HepG2 (cell line): Measurements from ENCODE around the gene DHX16. TPM values are rescaled to one million over a fixed set of nuclear protein-coding genes. Genes with fewer than 3 reads are reported as not detected.
A peak's percentile ranks its signal among the peaks of the same experiment; 100 is the strongest.

Experiments used
- ATAC-seq: fragments of 200-7000 bp; cut with Tn5 transposase; 3 replicates; pipeline ENCODE4 v1.9.1; 2020; ENCODE audit warnings: mild to moderate bottlenecking, moderate library complexity
- BruUV-seq: library from RNA; stranded (reverse); fragments of 400-500 nt; replicated peaks from 2 replicates; lab custom pipeline; 2021; lab: Mats Ljungman, UMichigan
- CTCF ChIA-PET: fragments of 300-600 bp; formaldehyde crosslinking; extraction: SDS; loops from one replicate; lab custom pipeline; 2021; ENCODE audit warnings: low total read pairs, inconsistent platforms, low intra/inter-chr PET ratio; lab: Yijun Ruan, JAX
- POLR2A ChIA-PET: fragments of 350-600 bp; sonication (Branson Sonifier 250); formaldehyde crosslinking; loops from one replicate; lab custom pipeline; 2020; ENCODE audit warnings: antibody characterized with exemption, inconsistent platforms; lab: Yijun Ruan, JAX
- DNase-seq: peaks from one replicate; pipeline ENCODE4 v3.0.0-alpha.2; 2015; ENCODE audit warnings: low spot score
- FAIRE-seq: peaks from 3 replicates; lab custom pipeline; 2011; peaks lifted over from hg19 to GRCh38; lab: Jason Lieb, UNC
- H2AFZ ChIP-seq: one replicate; pipeline ENCODE4 v1.6.1; 2011; ENCODE audit warnings: low read length, inconsistent platforms
- H3K27ac ChIP-seq: fragments of 300-600 bp; 3 replicates; pipeline ENCODE4 v1.8.0; 2011; ENCODE audit warnings: mixed run types, mild to moderate bottlenecking, mixed read lengths, low read length, inconsistent platforms; ENCODE audit not compliant: insufficient read depth; ENCODE audit errors: extremely low read length
- H3K27me3 ChIP-seq, 2 experiments: fragments of 200-600 bp in 1 of 2; 2 replicates in 1 of 2; 3 replicates in 1 of 2; pipeline versions ENCODE4 v1.6.0 to v1.8.0; 2011; ENCODE audit warnings: low read length in 2 of 2, mild to moderate bottlenecking in 2 of 2, moderate library complexity in 2 of 2, inconsistent platforms in 1 of 2; ENCODE audit not compliant: insufficient read depth in 2 of 2, control insufficient read depth in 1 of 2
- H3K36me3 ChIP-seq, 2 experiments: fragments of 200-600 bp in 1 of 2; replicated peaks in 1 of 2; 2 replicates in 1 of 2; 3 replicates in 1 of 2; pipeline versions ENCODE4 v1.5.1 to v1.8.0; 2011; ENCODE audit warnings: low read length in 2 of 2, inconsistent platforms in 1 of 2; ENCODE audit not compliant: insufficient read depth in 2 of 2, control insufficient read depth in 1 of 2
- H3K4me1 ChIP-seq: 2 replicates; pipeline ENCODE4 v1.5.1; 2012; ENCODE audit warnings: low read length, inconsistent platforms; ENCODE audit not compliant: insufficient read depth
- H3K4me2 ChIP-seq: 2 replicates; pipeline ENCODE4 v1.6.0; 2011; ENCODE audit warnings: low read depth, low read length, inconsistent platforms
- H3K4me3 ChIP-seq, 3 experiments: fragments of 200-600 bp in 1 of 3; sonication (generic), shearing (Covaris generic) in 1 of 3; replicated peaks in 1 of 3; 2 replicates each; pipeline ENCODE4 v1.5.1; 2011 to 2016; ENCODE audit warnings: low read length in 3 of 3, inconsistent platforms in 2 of 3, low read depth in 2 of 3, mild to moderate bottlenecking in 2 of 3, control low read depth in 1 of 3, mixed read lengths in 1 of 3; ENCODE audit not compliant: insufficient read depth in 1 of 3
- H3K79me2 ChIP-seq: one replicate; pipeline ENCODE4 v1.6.1; 2011; ENCODE audit warnings: low read length, inconsistent platforms; ENCODE audit not compliant: insufficient read depth
- H3K9ac ChIP-seq: 2 replicates; pipeline ENCODE4 v1.6.0; 2011; ENCODE audit warnings: mild to moderate bottlenecking, low read depth, low read length, inconsistent platforms; ENCODE audit not compliant: insufficient read depth
- H3K9me3 ChIP-seq: 2 replicates; pipeline ENCODE4 v1.5.1; 2012; ENCODE audit warnings: mild to moderate bottlenecking, low read length
- H4K20me1 ChIP-seq: 2 replicates; pipeline ENCODE4 v1.6.0; 2011; ENCODE audit warnings: inconsistent platforms, mild to moderate bottlenecking, low read length, moderate library complexity; ENCODE audit not compliant: insufficient read depth
- DPF2 ChIP-seq: sonication (generic); formaldehyde crosslinking; IDR thresholded peaks from 2 replicates; pipeline ENCODE4 v1.4.0; 2020; ENCODE audit warnings: mild to moderate bottlenecking, low read depth, missing genetic modification reagents, borderline replicate concordance
- ETV6 ChIP-seq: sonication (generic); formaldehyde crosslinking; conservative IDR thresholded peaks from 2 replicates; pipeline ENCODE4 v1.4.0; 2020; ENCODE audit warnings: missing genetic modification reagents
- MIXL1 ChIP-seq: IDR thresholded peaks from 2 replicates; pipeline ENCODE4 v1.6.1; 2016
- NR2F1 ChIP-seq, 2 experiments: fragments of 450-650 bp in 1 of 2; formaldehyde crosslinking in 1 of 2; IDR thresholded peaks; 2 replicates each; pipeline versions ENCODE4 v1.5.0 to v1.6.1; 2016 to 2020; ENCODE audit warnings: mild to moderate bottlenecking in 1 of 2, missing compliant biosample characterization in 1 of 2, missing genetic modification reagents in 1 of 2, moderate library complexity in 1 of 2
- POLR2G ChIP-seq: fragments of 200-400 bp; formaldehyde crosslinking; IDR thresholded peaks from 2 replicates; pipeline ENCODE4 v1.6.1; 2018; ENCODE audit warnings: mild to moderate bottlenecking, low read depth, low read length, moderate library complexity
- RXRB ChIP-seq: IDR thresholded peaks from 2 replicates; pipeline ENCODE4 v1.6.1; 2016; ENCODE audit warnings: borderline replicate concordance, missing genetic modification reagents, missing compliant biosample characterization
- TOPORS ChIP-seq: sonication (generic); formaldehyde crosslinking; IDR thresholded peaks from 2 replicates; pipeline ENCODE4 v1.8.0; 2023; ENCODE audit warnings: mild to moderate bottlenecking, missing genetic modification reagents
- ZKSCAN1 ChIP-seq: fragments of 150-350 bp; IDR thresholded peaks from 2 replicates; pipeline ENCODE4 v1.6.1; 2014; ENCODE audit warnings: low read length
- ZNF121 ChIP-seq: sonication (generic); formaldehyde crosslinking; IDR thresholded peaks from 2 replicates; pipeline ENCODE4 v1.5.0; 2020; ENCODE audit warnings: mild to moderate bottlenecking, missing genetic modification reagents
- ZNF253 ChIP-seq: sonication (generic); formaldehyde crosslinking; IDR thresholded peaks from 2 replicates; pipeline ENCODE4 v1.8.0; 2022; ENCODE audit warnings: mild to moderate bottlenecking, missing genetic modification reagents, borderline replicate concordance
- ZNF275 ChIP-seq: sonication (generic); formaldehyde crosslinking; IDR thresholded peaks from 2 replicates; pipeline ENCODE4 v1.8.0; 2022; ENCODE audit warnings: missing genetic modification reagents, mild to moderate bottlenecking, inconsistent platforms, borderline replicate concordance
- ZNF567 ChIP-seq: sonication (generic); formaldehyde crosslinking; IDR thresholded peaks from 2 replicates; pipeline ENCODE4 v1.8.1; 2023; ENCODE audit warnings: mild to moderate bottlenecking, missing genetic modification reagents, borderline replicate concordance
- ZNF605 ChIP-seq: sonication (generic); formaldehyde crosslinking; IDR thresholded peaks from 2 replicates; pipeline ENCODE4 v1.8.0; 2022; ENCODE audit warnings: mild to moderate bottlenecking, missing genetic modification reagents
- ZNF772 ChIP-seq: sonication (generic); formaldehyde crosslinking; IDR thresholded peaks from 2 replicates; pipeline ENCODE4 v1.5.0; 2020; ENCODE audit warnings: mild to moderate bottlenecking, missing genetic modification reagents
- ZNF776 ChIP-seq: sonication (generic); formaldehyde crosslinking; IDR thresholded peaks from 2 replicates; pipeline ENCODE4 v1.4.0; 2020; ENCODE audit warnings: mild to moderate bottlenecking, missing genetic modification reagents
- ZSCAN30 ChIP-seq: sonication (generic); formaldehyde crosslinking; IDR thresholded peaks from 2 replicates; pipeline ENCODE4 v1.5.0; 2020; ENCODE audit warnings: mild to moderate bottlenecking, missing genetic modification reagents
- whole genome bisulfite sequencing: methylation state at CpG from one replicate; pipeline ENCODE4 v1.1.6; 2017; ENCODE audit warnings: low lambda C conversion rate; 5-methylcytosine and 5-hydroxymethylcytosine counted together
- in situ Hi-C: cut with HindIII; loops from 2 replicates; pipeline ENCODE4 v1.10.0; 2017; ENCODE audit warnings: low pct_unique_long_range_greater_than_20kb; ENCODE audit not compliant: extremely low pct_ligation_motif_present
- intact Hi-C: fragments of 100-400 bp; cut with micrococcal nuclease; formaldehyde crosslinking; loops from one replicate; pipeline ENCODE4 v1.10.0; 2022; ENCODE audit not compliant: unreplicated experiment
- polyA plus RNA-seq, 8 experiments: library from polyadenylated mRNA; depleted of rRNA in 3 of 8; stranded (reverse) in 7 of 8; unstranded in 1 of 8; fragments of >200 nt; fragmentation: Illumina TruSeq in 4 of 8; extraction: Trizol in 4 of 8; gene quantifications; 2 replicates each; pipeline versions ENCODE4 v1.2.1 to v1.2.3, GENCODE V29; 2011 to 2016; ENCODE audit warnings: low read depth in 4 of 8, missing spikeins in 1 of 8, mixed read lengths in 1 of 8; ENCODE audit not compliant: insufficient read depth in 1 of 8
- total RNA-seq, 5 experiments: library from RNA; depleted of rRNA; stranded (reverse); fragments of >200 nt; fragmentation: Illumina TruSeq; extraction: Trizol; gene quantifications; 2 replicates each; pipeline ENCODE4 v1.2.3, GENCODE V29; 2016; ENCODE audit warnings: low read depth in 1 of 5

DHX16 gene
- total and polyA plus RNA-seq, 2 of the 13 experiments (the other 11 are each of a cell fraction or from before 2014, with no cell fraction given), result 57.0 to 58.5 TPM

DNA sequence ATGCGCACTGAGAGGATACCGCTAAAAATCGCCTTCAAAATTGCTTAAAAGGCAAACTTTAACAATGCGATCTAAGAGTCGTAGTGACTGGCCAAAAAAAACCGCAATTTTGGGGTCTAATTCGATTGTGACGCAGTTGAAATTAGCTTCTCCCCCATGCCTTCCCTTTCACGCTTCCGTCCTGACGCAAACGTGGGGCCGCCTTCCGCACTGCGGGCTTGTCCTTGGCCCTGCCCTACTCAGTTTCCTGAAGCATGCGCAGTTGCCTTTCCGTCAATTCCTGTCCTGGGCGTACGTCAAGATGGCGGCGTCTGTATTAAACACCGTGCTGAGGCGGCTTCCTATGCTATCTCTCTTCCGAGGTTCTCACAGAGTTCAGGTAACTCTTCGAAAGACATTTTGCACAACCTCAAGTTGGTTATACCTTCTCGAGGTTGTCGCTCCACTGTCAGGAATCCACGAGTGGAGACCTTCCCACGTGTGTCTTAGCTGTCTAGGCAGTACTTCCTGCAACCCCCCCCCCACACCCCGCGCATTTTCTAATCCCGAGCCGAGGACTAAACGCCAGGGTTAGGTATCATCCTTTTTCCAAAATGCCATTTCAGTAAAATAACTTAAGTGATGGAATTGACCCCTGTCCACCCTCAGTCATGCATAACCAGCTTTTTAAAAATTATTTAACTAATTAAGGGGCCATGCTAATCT lies 55.1 kb downstream of the DHX16 start, which contains the start of gene MRPS18B:
Gene MRPS18B, plus strand, starts transcription at position 276 of the 705 bp plus-strand sequence. Its CDS starts 26 bp downstream, at position 302.
- peak; percentile 98 for DNase-seq
- POLR2A ChIA-PET, result interaction anchor here (0.7 to 2.6 kb wide), 32 partner anchors 9 to 290 kb away, joined by 3 to 36 read pairs (median 6); partner anchors contain the start of genes ABCF1, ATAT1, C6orf136 and DDR1
- Histone ChIP-seq H3K9ac (peak within 1 kb of the TSS; percentile 100), H3K79me2 (peaks cover 44% of the 10 kb centered on the region), H4K20me1 (peaks cover 12% of the 10 kb centered on the region), H3K4me2 (peak within 1 kb of the TSS; percentile 88), H3K27me3 (no peaks in the 10 kb centered on the region; a peak in 1 of 5 replicates), H3K36me3 (peaks cover 6 to 22% of the 10 kb centered on the region in 2 experiments), H3K4me1 (peaks cover 31% of the 10 kb centered on the region), H3K9me3 (no peaks in the 10 kb centered on the region), H3K4me3 (peak within 1 kb of the TSS; percentile 87 to 97 (median 89)), H3K27ac (peak within 1 kb of the TSS; percentile 98), H2AFZ (peak within 1 kb of the TSS; percentile 59)
- CTCF ChIA-PET, result no interaction called here
- WGBS, result under 1% methylated on average over 34 of the region's 34 CpGs
- FAIRE-seq, result no peak
- BruUV-seq, result TSS peak; percentile 78
- ATAC-seq, result peak; percentile 86
- intact Hi-C loops (loop anchor here (2.0 to 5.0 kb wide), 3 partner anchors 40 to 103 kb away; partner anchors contain the start of genes DHX16 and TUBB), in situ Hi-C loops (no loop called here)
- TF ChIP-seq ZNF567 (CRISPR knock-in tag) (peak; percentile 99), ZNF121 (CRISPR knock-in tag) (no peak), RXRB (CRISPR knock-in tag) (peak; percentile 19; the same call in 1 of the 2 replicates), ZNF275 (CRISPR knock-in tag) (0 out of 2 replicates have a peak, but pooled peaks have one; percentile 48), ZKSCAN1 (no peak), POLR2G (peak; percentile 74), ZNF776 (CRISPR knock-in tag) (no peak; the same call in 1 of the 2 replicates), ZNF253 (CRISPR knock-in tag) (no peak), MIXL1 (peak; percentile 11; the same call in 1 of the 2 replicates), NR2F1 (CRISPR knock-in tag; IDR thresholded peaks at IDR 0.05) (peak in 1 of 2 experiments; percentile 53; a peak in 2 of 4 replicates), ZNF772 (CRISPR knock-in tag) (peak; percentile 21; the same call in 1 of the 2 replicates), ZNF605 (CRISPR knock-in tag) (peak; percentile 3; the same call in 1 of the 2 replicates), DPF2 (CRISPR knock-in tag) (no peak), ZSCAN30 (CRISPR knock-in tag) (no peak), TOPORS (CRISPR knock-in tag) (peak; percentile 62; the same call in 1 of the 2 replicates), ETV6 (CRISPR knock-in tag) (no peak; the same call in 1 of the 2 replicates)
